ENCODE measurements around the gene NR2C2.

The NR2C2 gene

DNA sequence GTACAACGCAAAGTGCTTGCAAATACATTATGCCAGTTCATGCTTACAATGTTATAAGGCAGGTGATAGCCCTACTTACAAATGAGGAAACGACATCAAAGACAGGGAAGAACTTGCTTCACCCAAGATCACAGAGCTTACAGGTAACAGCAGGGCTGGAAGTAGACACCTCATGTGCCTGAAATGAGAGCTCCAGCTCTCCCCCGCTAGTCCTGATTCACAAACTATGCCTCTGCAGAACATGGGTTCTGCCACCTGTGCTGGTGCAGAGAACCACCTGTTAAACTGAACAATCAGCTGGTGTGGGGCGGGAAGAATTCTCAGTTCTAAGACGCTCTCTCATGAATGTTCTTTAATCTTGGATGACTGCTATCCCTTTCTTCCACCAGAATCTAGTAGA is 144.2 kb downstream of the NR2C2 start:
- Histone ChIP-seq H3K27ac (ENCODE audit: low read depth, low read length) (no peak overlapping the region), H3K9me3 (ENCODE audit: control insufficient read depth in 5 of 5, low read length in 5 of 5) (no peaks in the 10 kb centered on the region), H3K9ac (ENCODE audit: low read length in 5 of 5) (no peak overlapping the region), H3K4me3 (ENCODE audit: low read depth in 1 of 5, low read length in 5 of 5) (no peak overlapping the region), H3K4me1 (ENCODE audit: control insufficient read depth in 5 of 5, insufficient read depth in 5 of 5, low read length in 5 of 5) (no peaks in the 10 kb centered on the region), H3K27me3 (ENCODE audit: control insufficient read depth in 5 of 5, insufficient read depth in 4 of 5, low read length in 5 of 5) (no peaks in the 10 kb centered on the region), H3K36me3 (ENCODE audit: control insufficient read depth in 5 of 5, insufficient read depth in 5 of 5, low read length in 5 of 5) (peaks cover 39 to 58% (median 43%) of the 10 kb centered on the region in 5 donors)

DNA sequence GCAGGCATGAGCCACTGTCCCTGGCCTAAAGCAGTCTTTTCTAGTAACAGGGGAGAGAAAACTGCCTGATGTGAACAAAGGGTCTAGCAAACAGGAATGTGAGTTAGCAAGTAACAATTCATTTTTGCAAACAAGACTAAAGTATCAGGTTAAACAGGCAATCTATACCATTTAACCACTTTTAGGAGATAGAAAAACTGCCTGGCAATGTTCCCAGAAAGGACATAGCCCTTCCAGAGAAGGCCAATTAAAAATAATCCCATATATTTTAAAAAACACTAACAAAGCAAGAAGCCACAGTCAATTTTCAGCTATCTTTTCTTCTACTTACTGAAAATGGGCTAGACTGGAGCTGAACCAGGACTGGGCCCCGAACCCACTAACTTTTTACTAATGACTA is 145.3 kb downstream of the NR2C2 start:
- H3K27me3 ChIP-seq (ENCODE audit: control insufficient read depth in 5 of 5, insufficient read depth in 4 of 5, low read length in 5 of 5): no peaks in the 10 kb centered on the region
- no peak overlapping the region for H3K4me3 ChIP-seq (ENCODE audit: low read depth in 1 of 5, low read length in 5 of 5)
- no peak overlapping the region for H3K9ac ChIP-seq (ENCODE audit: low read length in 5 of 5)
- H3K36me3 ChIP-seq (ENCODE audit: control insufficient read depth in 5 of 5, insufficient read depth in 5 of 5, low read length in 5 of 5): peaks cover 36 to 47% (median 43%) of the 10 kb centered on the region in 5 donors
- H3K4me1 ChIP-seq (ENCODE audit: control insufficient read depth in 5 of 5, insufficient read depth in 5 of 5, low read length in 5 of 5): peaks cover 0 to 9% (median 3%) of the 10 kb centered on the region in 5 donors
- H3K27ac ChIP-seq (ENCODE audit: low read depth, low read length): no peak overlapping the region
- H3K9me3 ChIP-seq (ENCODE audit: control insufficient read depth in 5 of 5, low read length in 5 of 5): no peaks in the 10 kb centered on the region

DNA sequence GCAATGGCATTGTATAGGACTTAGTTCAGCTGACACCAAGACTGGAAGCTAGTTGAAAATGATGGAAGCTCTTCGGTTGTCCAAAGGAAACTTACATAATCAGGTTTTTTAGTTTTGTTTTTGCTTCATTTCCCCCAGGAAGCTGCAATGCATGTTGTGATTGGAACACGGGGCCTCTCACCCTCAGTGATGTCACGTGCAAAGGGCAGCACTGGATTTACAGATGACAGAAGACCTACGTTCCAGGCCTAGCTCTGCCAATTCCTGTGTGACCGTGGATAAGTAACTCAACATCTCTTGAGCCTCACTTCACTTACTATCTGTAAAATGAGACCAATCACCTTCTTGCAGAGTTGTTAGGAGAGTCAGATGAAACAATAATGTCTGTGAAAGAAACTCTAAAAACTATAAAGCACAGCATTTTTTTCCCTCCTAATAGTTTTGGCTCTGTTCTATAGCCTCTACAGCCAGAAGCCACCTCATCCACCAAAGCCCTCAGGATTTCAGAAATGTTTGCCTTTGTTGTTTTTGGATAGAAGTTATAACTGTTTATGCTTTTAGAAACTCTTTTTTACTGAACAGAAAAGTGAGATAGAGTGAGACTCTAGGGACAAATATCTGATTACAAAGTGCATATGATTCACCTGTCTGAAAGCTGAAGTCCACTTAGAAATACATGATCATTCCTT is 146.9 kb downstream of the NR2C2 start:
- Histone ChIP-seq H3K4me3 (ENCODE audit: low read depth in 1 of 5, low read length in 5 of 5) (no peak overlapping the region), H3K27me3 (ENCODE audit: control insufficient read depth in 5 of 5, insufficient read depth in 4 of 5, low read length in 5 of 5) (no peaks in the 10 kb centered on the region), H3K9ac (ENCODE audit: low read length in 5 of 5) (no peak overlapping the region), H3K36me3 (ENCODE audit: control insufficient read depth in 5 of 5, insufficient read depth in 5 of 5, low read length in 5 of 5) (peaks cover 31 to 38% (median 37%) of the 10 kb centered on the region in 5 donors), H3K4me1 (ENCODE audit: control insufficient read depth in 5 of 5, insufficient read depth in 5 of 5, low read length in 5 of 5) (peaks cover 0 to 19% (median 14%) of the 10 kb centered on the region in 5 donors), H3K27ac (ENCODE audit: low read depth, low read length) (no peak overlapping the region), H3K9me3 (ENCODE audit: control insufficient read depth in 5 of 5, low read length in 5 of 5) (no peaks in the 10 kb centered on the region)

DNA sequence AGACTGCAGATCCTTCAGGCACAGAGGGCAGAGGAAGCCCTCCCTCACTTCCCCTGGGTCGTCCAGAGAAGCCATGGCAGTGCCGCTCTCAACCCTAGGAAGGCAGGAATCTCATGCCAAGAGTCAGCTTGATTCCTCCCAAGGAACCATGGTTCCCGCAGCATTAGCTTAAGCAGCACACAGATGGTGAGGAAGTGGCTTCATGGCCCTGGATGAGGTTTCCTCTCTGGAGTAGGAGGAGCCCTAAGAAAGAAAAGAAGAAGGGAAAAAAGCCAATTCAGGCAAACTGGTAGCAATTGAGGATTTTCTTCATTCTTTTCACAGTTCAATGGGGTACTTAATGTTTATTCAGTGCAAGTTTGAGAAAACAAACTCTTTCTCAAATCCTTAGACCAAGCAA is 148.7 kb downstream of the NR2C2 start:
- H3K27ac ChIP-seq (ENCODE audit: low read depth, low read length): no peak overlapping the region

DNA sequence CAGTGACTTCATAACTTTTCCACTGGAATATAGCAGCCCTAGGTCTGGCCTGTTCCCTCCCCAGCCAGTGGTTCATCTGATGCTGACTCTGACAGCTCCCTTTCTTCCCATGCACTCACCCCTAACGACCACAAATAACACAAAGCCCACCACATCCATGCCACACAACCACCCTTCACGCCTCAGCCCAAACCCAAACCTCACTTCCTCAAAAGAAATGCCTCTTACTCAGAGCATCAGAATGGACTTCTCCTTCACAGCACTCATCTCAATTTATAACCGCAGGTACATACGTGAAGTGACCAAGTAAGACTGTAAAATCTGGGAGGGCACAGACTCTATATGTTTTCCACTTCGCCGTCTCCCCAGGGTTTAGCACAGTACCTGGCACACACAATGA is 150.5 kb downstream of the NR2C2 start:
- Histone ChIP-seq H3K27me3 (ENCODE audit: control insufficient read depth in 5 of 5, insufficient read depth in 4 of 5, low read length in 5 of 5) (no peaks in the 10 kb centered on the region), H3K27ac (ENCODE audit: low read depth, low read length) (no peak overlapping the region), H3K9ac (ENCODE audit: low read length in 5 of 5) (peak overlapping the region; percentile 73 to 97 (median 93)), H3K9me3 (ENCODE audit: control insufficient read depth in 5 of 5, low read length in 5 of 5) (no peaks in the 10 kb centered on the region), H3K36me3 (ENCODE audit: control insufficient read depth in 5 of 5, insufficient read depth in 5 of 5, low read length in 5 of 5) (peaks cover 22 to 25% (median 24%) of the 10 kb centered on the region in 5 donors), H3K4me3 (ENCODE audit: low read depth in 1 of 5, low read length in 5 of 5) (peak overlapping the region; percentile 87 to 100 (median 98)), H3K4me1 (ENCODE audit: control insufficient read depth in 5 of 5, insufficient read depth in 5 of 5, low read length in 5 of 5) (peaks cover 2 to 41% (median 29%) of the 10 kb centered on the region in 5 donors)

More for the DNA sequence above, 148.7 kb downstream of the NR2C2 start:
- Histone ChIP-seq H3K9me3 (ENCODE audit: control insufficient read depth in 5 of 5, low read length in 5 of 5) (no peaks in the 10 kb centered on the region), H3K36me3 (ENCODE audit: control insufficient read depth in 5 of 5, insufficient read depth in 5 of 5, low read length in 5 of 5) (peaks cover 22 to 32% (median 30%) of the 10 kb centered on the region in 5 donors), H3K9ac (ENCODE audit: low read length in 5 of 5) (no peak overlapping the region), H3K4me3 (ENCODE audit: low read depth in 1 of 5, low read length in 5 of 5) (no peak overlapping the region), H3K4me1 (ENCODE audit: control insufficient read depth in 5 of 5, insufficient read depth in 5 of 5, low read length in 5 of 5) (peaks cover 0 to 27% (median 20%) of the 10 kb centered on the region in 5 donors), H3K27me3 (ENCODE audit: control insufficient read depth in 5 of 5, insufficient read depth in 4 of 5, low read length in 5 of 5) (no peaks in the 10 kb centered on the region)
